DLD1 (cell line): ENCODE results near the gene NCBP3.

Experiments used
- in situ Hi-C: cut with HindIII; loops from 2 replicates; pipeline ENCODE4 v1.10.0; 2017; ENCODE audit warnings: low sequenced_read_pairs

NCBP3 gene

GRCh38 chr17:3815122-3815521 is 30.9 kb downstream of the NCBP3 start:
- in situ Hi-C loops, result no loop called here

- in situ Hi-C loops, result no loop called here
Measured at GRCh38 chr17:3814361-3814760, 31.7 kb downstream of the NCBP3 start.

DNA sequence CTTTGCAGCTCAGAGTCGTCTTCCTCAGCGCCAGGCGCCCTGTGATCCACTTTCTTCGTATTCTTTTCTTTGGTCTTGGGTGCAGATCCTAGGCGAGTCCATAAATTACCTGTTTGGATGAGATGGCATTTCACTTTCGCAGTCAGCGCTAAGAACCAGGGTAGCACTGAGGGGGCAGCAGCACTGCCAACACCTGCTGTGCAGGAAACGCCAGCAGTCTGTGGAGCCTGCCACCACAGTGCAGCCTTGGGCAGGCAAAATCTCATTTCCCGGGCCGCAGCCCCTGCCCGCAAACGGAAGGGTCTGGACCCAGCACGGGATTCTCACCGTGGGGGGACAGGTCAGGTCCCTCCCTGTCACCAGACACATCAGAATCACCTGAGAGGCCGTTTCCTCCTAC is 32.9 kb downstream of the NCBP3 start:
- in situ Hi-C loops, result no loop called here

DNA sequence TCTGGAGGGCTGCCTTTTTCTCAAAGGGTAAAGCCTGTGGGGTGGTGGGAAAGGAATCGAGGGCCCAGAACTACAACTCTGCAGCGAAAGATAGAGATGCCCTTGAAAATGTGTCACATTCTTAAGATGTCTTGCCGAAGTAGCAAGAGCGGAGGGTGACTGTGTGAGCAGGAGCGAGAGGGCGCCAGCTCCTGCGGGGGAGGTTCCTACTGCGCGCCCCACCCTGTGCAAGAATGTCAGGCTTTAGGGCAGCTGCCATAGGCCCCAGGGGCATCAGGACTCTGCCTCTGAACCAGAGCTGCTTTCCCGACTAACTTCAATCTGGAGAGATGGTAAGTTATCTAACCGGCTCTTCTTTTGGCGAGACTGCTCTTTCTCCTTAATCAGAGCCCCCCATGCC is 33.3 kb downstream of the NCBP3 start:
- in situ Hi-C loops, result no loop called here

DNA sequence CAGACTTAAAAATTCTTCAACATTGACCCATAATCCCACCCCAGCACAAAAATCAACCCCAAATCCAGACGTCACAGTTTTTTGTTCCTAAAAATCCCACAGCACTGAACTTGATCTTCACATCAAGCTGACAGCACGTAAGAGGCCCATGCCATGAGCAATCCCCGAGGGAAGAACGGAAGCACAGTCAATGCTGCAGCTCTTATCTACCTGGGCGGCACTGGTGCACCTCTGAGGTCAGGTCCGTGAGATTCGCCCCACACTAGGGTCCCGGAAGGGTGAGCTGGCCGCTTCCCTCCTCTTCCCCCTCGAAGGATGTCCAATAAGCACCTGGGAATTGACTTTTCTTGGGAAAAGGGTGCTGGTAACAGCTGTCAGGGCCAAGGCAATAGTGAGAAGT is 33.8 kb downstream of the NCBP3 start:
- in situ Hi-C loops, result no loop called here

GRCh38 chr17:3810019-3810418 is 36.0 kb downstream of the NCBP3 start:
- in situ Hi-C loops, result no loop called here

GRCh38 chr17:3809135-3809534 is 36.9 kb downstream of the NCBP3 start:
- in situ Hi-C loops, result no loop called here

GRCh38 chr17:3808701-3809100 is 37.3 kb downstream of the NCBP3 start:
- in situ Hi-C loops, result no loop called here

DNA sequence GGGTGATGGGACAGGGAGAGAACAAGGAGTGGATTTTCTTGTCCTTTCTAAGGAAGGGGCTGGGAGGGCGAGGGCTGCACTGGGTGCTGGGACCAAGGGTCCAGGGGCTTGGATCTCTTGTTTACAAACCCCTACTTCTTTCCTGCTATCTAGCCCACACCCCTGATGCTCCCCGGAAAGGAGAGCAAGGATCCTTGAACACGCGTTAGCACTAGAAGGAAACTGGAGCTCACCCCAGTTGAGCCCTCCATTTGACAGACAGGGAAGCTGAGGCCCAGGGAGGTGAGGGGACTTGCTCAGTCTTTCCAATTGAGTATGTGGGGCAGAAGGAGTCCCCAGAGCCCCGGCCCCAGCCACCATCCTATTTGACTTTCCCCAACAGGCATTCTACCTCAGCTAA is 40.5 kb downstream of the NCBP3 start:
- in situ Hi-C loops, result no loop called here

DNA sequence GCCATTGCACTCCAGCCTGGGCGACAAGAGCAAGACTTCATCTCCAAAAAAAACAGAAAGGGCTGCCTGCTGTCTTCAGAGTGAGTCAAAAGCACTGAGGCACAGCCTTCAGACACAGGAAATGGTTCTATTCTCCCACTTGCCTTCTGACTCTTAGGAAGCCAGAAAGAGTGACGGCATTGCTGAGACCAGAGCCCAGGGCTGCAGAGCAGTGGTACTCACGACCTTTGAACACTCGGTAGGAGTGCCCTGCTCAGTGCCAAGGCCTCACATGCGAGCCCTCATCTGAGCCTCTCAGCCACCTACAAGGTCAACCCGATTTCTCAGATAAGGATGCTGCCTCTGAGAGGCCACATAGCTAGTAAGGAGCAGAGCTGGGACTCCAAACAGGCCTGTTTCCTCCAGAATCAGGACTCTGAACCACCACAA is 41.5 kb downstream of the NCBP3 start:
- in situ Hi-C loops, result no loop called here

DNA sequence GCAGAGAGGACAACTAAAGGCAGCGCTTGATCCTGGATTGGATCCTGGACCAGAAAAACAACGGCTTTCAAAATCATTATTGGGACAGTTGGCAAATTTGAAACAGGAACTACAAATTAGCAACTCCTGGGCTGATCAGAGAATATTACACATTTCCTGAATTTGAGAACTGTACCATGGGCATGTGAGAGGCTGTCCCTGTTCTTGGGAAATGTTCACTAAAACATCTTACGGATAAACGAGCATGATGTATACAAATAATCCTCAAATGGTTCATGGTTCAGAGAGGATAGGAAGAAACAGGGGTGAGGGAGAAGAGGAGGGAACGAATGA is 42.8 kb downstream of the NCBP3 start:
- in situ Hi-C loops, result no loop called here

GRCh38 chr17:3802461-3803307 is 43.4 kb downstream of the NCBP3 start:
- in situ Hi-C loops, result no loop called here

- in situ Hi-C loops, result no loop called here
Measured at GRCh38 chr17:3801792-3802191, 44.3 kb downstream of the NCBP3 start.

DNA sequence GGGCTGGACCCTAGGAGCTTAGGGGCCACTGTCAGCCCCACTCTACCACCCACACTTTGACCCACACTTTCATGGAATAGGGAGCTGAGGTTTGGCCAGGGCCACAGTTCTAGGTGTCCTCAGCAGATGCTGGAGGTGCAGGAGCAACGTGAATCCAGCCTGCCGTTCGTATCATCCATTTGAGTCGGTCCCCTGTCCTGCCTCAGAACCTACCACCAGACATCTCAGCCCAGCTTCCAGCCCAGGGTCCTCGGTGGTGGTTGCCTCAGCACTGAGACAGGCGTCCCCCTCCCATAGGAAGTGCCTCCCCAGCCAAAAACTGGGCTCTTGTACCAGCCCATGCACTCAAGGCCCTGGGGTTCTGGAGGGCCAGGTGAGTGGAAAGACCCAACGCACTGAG is 44.7 kb downstream of the NCBP3 start:
- in situ Hi-C loops, result no loop called here

DNA sequence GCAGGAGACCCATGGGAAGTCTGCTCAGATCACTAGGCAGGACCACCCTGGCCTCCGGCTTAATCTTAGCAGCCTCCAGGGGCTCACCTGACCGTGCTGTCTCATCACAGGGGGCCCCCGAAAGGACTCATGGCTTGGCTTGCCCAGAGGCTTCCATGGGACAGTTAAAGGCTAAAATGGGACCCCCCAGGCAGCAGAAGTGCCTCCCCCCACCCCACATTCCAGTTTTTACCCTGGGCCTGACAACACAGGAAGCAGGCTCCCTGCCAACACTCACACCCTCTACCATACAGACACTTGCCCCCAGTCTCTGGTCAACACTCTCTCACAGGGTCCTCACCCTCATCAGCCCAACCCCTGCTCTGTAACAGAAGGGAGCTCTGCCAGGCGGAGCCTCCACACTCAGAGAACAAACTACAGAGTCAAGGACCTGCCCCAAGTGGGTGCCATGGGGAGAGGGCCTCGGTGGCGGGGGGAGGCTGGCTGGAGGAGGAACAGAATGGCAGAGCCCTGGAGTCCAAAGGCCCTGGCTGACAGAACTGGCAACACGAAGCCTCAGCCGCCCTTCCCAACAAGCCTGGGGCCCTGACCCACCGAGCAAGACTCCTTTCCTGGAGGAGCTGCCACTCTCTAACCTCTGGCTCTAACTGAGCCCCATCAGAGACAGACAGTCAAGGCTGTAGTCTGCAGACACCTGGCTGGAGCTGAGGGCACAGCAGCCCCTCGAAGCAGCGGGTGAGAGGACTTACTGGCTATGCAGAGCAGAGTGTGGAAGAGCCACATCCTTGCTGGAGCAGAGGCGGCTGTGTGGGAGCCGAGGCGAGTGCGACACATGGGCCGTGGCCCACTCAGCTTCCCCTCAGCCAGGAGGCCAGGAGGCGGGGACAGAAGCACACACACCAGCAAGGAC is 45.4 kb downstream of the NCBP3 start, which contains the start of gene ITGAE:
TSS of gene ITGAE (minus strand) at position 827 of the 910 bp plus-strand sequence. CDS start at position 783, 44 bp downstream.
- in situ Hi-C loops, result no loop called here

DNA sequence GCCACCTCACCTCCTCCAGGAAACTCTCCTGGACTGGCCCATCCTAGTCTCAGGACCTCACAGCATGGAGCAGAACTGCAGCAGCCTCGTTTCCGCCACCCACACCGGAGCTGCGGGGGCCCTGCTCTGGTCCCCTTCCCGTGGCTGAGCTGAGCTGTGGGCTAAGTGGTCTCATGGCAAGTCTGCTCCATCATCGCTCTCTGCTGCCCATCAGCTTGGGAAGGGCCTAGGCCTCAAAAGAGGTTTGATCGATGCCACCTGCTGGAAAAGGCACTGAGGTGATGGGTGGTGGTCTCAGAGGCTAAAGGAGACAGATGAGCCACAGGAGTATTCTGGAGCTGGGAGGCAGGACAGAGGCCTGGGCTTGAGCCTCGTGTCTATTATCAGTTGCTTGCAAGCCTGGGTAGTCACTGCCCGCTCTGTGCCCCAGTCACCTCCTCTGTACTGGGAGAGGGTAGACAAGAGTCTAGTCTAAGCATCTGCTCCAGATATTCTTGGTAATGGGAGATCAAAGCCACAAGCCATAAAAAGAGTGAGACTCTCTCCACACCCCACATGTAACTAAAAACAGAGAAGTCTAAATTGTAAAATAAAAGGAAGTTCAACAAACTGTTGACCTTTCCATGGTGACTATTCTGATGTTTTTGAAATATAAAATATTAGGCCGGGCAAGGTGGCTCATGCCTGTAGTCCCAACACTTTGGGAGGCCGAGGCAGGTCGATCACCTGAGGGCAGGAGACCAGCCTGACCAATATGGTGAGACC is 46.7 kb downstream of the NCBP3 start:
- in situ Hi-C loops, result no loop called here

DNA sequence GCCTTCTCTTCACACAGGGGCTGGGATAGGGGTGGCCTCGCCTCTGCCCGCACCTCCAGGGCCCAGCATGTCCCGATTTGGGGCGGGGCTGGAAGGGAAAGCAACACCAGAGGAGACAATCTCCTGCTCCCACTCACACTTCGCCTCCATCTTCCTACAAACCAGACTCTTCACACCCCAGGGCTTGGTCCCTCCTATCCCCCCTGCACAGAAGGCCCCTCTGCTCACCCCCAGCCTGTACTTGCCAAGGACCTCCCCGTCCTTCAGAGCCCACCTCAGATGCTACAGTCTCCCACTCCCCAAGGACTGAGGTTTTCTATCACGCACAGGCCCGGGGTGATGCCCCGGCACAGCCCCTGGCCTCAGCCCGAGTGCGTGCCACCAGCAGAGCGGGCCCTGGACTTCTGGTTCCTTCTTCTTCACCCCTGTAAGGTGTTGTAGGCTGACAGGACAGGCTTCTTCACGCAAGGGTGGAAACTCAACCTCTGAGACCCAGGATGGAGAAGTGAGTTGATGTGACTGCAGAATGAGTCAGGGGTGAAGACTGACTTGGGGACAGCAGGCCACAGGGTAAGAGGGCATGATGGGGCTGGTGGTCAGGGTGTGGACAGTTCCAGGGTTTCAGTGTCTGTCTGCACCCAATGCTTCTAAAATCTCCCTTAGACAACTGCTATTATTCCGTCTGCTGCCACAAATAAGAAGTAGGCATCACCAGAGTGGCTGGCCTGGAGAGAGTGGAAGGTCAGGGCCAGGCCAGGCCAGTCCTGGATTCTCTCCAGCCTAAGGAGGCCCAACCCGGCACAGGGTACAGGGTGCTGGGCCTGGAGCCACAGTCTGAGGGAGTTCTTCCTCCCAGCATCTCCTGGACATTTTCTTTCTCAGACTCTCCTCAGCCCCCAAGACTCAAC is 47.5 kb downstream of the NCBP3 start:
- in situ Hi-C loops, result no loop called here

- in situ Hi-C loops, result no loop called here
Measured at GRCh38 chr17:3796822-3797170, 49.2 kb downstream of the NCBP3 start.

DNA sequence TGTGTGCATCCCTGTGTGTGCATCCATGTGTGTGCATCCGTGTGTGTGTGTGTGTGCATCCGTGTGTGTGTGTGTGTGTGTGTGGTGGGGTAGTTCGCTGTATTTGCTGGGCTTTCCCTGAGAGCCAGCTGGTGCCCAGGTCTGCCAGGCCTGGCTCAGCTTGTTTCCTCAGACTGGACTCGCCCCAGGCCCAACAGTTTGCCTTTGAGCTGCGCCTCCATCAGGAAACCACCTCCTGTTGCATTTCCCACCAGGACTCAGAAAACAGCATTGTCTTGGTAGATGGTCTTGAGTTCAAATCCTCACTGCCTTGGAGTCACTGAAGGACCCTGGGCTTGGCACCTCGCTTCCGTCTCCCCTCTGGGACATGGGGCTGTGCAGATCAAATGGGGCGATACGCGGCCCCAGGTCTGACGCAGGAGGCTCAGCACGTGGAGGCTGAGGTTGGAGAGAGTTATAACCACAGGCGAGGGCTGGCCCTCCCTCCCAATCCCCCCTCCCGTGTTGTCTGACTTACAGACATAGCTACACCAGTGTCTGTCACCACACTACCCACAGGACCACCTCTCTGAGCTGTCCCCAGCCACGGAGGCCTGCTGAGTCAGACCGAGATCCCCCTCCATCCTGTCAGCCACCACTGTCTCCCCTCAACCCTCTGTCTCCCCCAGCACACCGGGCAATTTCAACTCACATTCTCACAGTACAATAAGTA is 49.8 kb downstream of the NCBP3 start:
- in situ Hi-C loops, result no loop called here
